H9 (cell line): Measurements from ENCODE around the gene CSTF2. TPM values are rescaled to one million over a fixed set of nuclear protein-coding genes. Genes with fewer than 3 reads are reported as not detected.

Experiments used
- DNase-seq: peaks from one replicate; pipeline ENCODE4 v3.0.0-alpha.2; 2017
- H2AFZ ChIP-seq: one replicate; pipeline ENCODE4 v1.6.1; 2013; ENCODE audit warnings: mild to moderate bottlenecking, low read length, control low read depth, moderate library complexity
- H2AK5ac ChIP-seq: 2 replicates; pipeline ENCODE4 v1.6.1; 2013; ENCODE audit warnings: low read length, control low read depth, mixed read lengths; ENCODE audit not compliant: insufficient read length
- H2BK120ac ChIP-seq: one replicate; pipeline ENCODE4 v1.6.1; 2013; ENCODE audit warnings: low read depth, mild to moderate bottlenecking, low read length, control low read depth, inconsistent platforms; ENCODE audit not compliant: poor library complexity, severe bottlenecking
- H2BK12ac ChIP-seq: 2 replicates; pipeline ENCODE4 v1.6.1; 2013; ENCODE audit warnings: low read length, control low read depth, mixed read lengths, low read depth; ENCODE audit not compliant: insufficient read length
- H2BK15ac ChIP-seq: 2 replicates; pipeline ENCODE4 v1.6.1; 2013; ENCODE audit warnings: low read depth, low read length, control low read depth
- H2BK20ac ChIP-seq: one replicate; pipeline ENCODE4 v1.6.1; 2013; ENCODE audit warnings: low read depth, mild to moderate bottlenecking, low read length, control low read depth, inconsistent platforms; ENCODE audit not compliant: poor library complexity, severe bottlenecking
- H2BK5ac ChIP-seq: 2 replicates; pipeline ENCODE4 v1.6.1; 2013; ENCODE audit warnings: low read length, control low read depth, mixed read lengths; ENCODE audit not compliant: insufficient read length
- H3K14ac ChIP-seq: 2 replicates; pipeline ENCODE4 v1.6.1; 2013; ENCODE audit warnings: low read length, control low read depth; ENCODE audit not compliant: insufficient read depth
- H3K18ac ChIP-seq: 2 replicates; pipeline ENCODE4 v1.6.1; 2013; ENCODE audit warnings: low read depth, mild to moderate bottlenecking, mixed read lengths, low read length, control low read depth; ENCODE audit not compliant: insufficient read length
- H3K23ac ChIP-seq: 2 replicates; pipeline ENCODE4 v1.6.1; 2013; ENCODE audit warnings: low read length, control low read depth, mixed read lengths, low read depth; ENCODE audit not compliant: insufficient read length
- H3K23me2 ChIP-seq: 2 replicates; pipeline ENCODE4 v1.6.1; 2013; ENCODE audit warnings: low read depth, mild to moderate bottlenecking, mixed read lengths, low read length, control low read depth; ENCODE audit not compliant: insufficient read length, poor library complexity, severe bottlenecking
- H3K27ac ChIP-seq: 2 replicates; pipeline ENCODE4 v1.5.1; 2013; ENCODE audit warnings: low read length, control low read depth, mixed read lengths, low read depth; ENCODE audit not compliant: insufficient read length
- H3K27me3 ChIP-seq: 2 replicates; pipeline ENCODE4 v1.6.1; 2013; ENCODE audit warnings: low read length, control low read depth, inconsistent platforms; ENCODE audit not compliant: insufficient read depth
- H3K4ac ChIP-seq: 2 replicates; pipeline ENCODE4 v1.6.1; 2013; ENCODE audit warnings: low read depth, mild to moderate bottlenecking, control low read depth, inconsistent platforms, low read length, moderate library complexity
- H3K4me1 ChIP-seq: 2 replicates; pipeline ENCODE4 v1.6.1; 2013; ENCODE audit warnings: low read length, control low read depth, inconsistent platforms; ENCODE audit not compliant: insufficient read depth
- H3K4me2 ChIP-seq: 2 replicates; pipeline ENCODE4 v1.6.1; 2013; ENCODE audit warnings: low read length, control low read depth, mixed read lengths; ENCODE audit not compliant: insufficient read length, insufficient read depth
- H3K56ac ChIP-seq: 2 replicates; pipeline ENCODE4 v1.6.1; 2013; ENCODE audit warnings: low read depth, mild to moderate bottlenecking, mixed read lengths, low read length, control low read depth; ENCODE audit not compliant: insufficient read length
- H3K79me1 ChIP-seq: 2 replicates; pipeline ENCODE4 v1.6.1; 2013; ENCODE audit warnings: low read depth, mild to moderate bottlenecking, moderate library complexity, low read length, control low read depth, inconsistent platforms; ENCODE audit not compliant: insufficient read depth, poor library complexity, severe bottlenecking
- H3K79me2 ChIP-seq: 2 replicates; pipeline ENCODE4 v1.6.1; 2013; ENCODE audit warnings: low read length, control low read depth, inconsistent platforms; ENCODE audit not compliant: insufficient read depth
- H3K9ac ChIP-seq: 2 replicates; pipeline ENCODE4 v1.6.1; 2013; ENCODE audit warnings: low read length, control low read depth, mixed read lengths; ENCODE audit not compliant: insufficient read length; ENCODE audit errors: extremely low read depth
- H3K9me3 ChIP-seq: one replicate; pipeline ENCODE4 v1.6.1; 2013; ENCODE audit warnings: low read depth, low read length, inconsistent platforms; ENCODE audit not compliant: control insufficient read depth
- H3T11ph ChIP-seq: one replicate; pipeline ENCODE4 v1.6.1; 2013; ENCODE audit warnings: mild to moderate bottlenecking, low read length, control low read depth, inconsistent platforms
- H4K20me1 ChIP-seq: one replicate; pipeline ENCODE4 v1.6.1; 2013; ENCODE audit not compliant: control insufficient read depth, insufficient read length, insufficient read depth
- H4K5ac ChIP-seq: 2 replicates; pipeline ENCODE4 v1.6.1; 2013; ENCODE audit warnings: low read depth, mild to moderate bottlenecking, mixed read lengths, low read length, control low read depth; ENCODE audit not compliant: insufficient read length
- H4K8ac ChIP-seq: replicated peaks from 2 replicates; pipeline ENCODE4 v1.6.1; 2013; ENCODE audit warnings: low read length, control low read depth, mixed read lengths, low read depth; ENCODE audit not compliant: insufficient read length
- H4K91ac ChIP-seq: 2 replicates; pipeline ENCODE4 v1.6.1; 2013; ENCODE audit warnings: low read depth, mild to moderate bottlenecking, moderate library complexity, mixed read lengths, low read length, control low read depth; ENCODE audit not compliant: insufficient read length
- H3K27ac Mint-ChIP-seq, 3 experiments: 2 replicates in 2 of 3; 3 replicates in 1 of 3; pipeline ENCODE4 v1.8.0; 2020 to 2021; ENCODE audit warnings: mixed read lengths in 3 of 3, mild to moderate bottlenecking in 1 of 3, moderate library complexity in 1 of 3
- H3K27me3 Mint-ChIP-seq: 2 replicates; pipeline ENCODE4 v1.8.0; 2021; ENCODE audit warnings: low read depth, mild to moderate bottlenecking, moderate library complexity, mixed read lengths
- H3K36me3 Mint-ChIP-seq, 3 experiments: 2 replicates in 2 of 3; 3 replicates in 1 of 3; pipeline ENCODE4 v1.8.0; 2020 to 2021; ENCODE audit warnings: low read depth in 3 of 3, mixed read lengths in 3 of 3; ENCODE audit not compliant: insufficient read depth in 1 of 3
- H3K4me1 Mint-ChIP-seq, 2 experiments: 2 replicates each; pipeline ENCODE4 v1.8.0; 2020; ENCODE audit warnings: mixed read lengths in 2 of 2
- H3K4me3 Mint-ChIP-seq, 2 experiments: 2 replicates in 1 of 2; 3 replicates in 1 of 2; pipeline ENCODE4 v1.8.0; 2020 to 2021; ENCODE audit warnings: mild to moderate bottlenecking in 2 of 2, mixed read lengths in 2 of 2, moderate library complexity in 1 of 2
- H3K9me3 Mint-ChIP-seq, 2 experiments: 2 replicates in 1 of 2; 3 replicates in 1 of 2; pipeline ENCODE4 v1.8.0; 2020; ENCODE audit warnings: mild to moderate bottlenecking in 2 of 2, mixed read lengths in 2 of 2, moderate library complexity in 1 of 2
- WGBS: extraction: QIAGEN DNeasy Blood & Tissue Kit; methylation state at CpG from one replicate; pipeline ENCODE4 v1.1.7; 2013; ENCODE audit warnings: missing lambda C conversion rate, low lambda C conversion rate, mixed read lengths; ENCODE audit not compliant: insufficient read length; ENCODE audit errors: extremely low coverage; 5-methylcytosine and 5-hydroxymethylcytosine counted together
- total RNA-seq: library from RNA; stranded (reverse); gene quantifications from 2 replicates; pipeline ENCODE4 v1.2.1, GENCODE V29; 2021
- TF ChIP-seq, protein P1 (sequence below): fragments of 200-600 bp; sonication (generic); conservative IDR thresholded peaks from 3 replicates; pipeline ENCODE4 v1.8.0; 2021; ENCODE audit warnings: antibody characterized with exemption, mild to moderate bottlenecking

Gene CSTF2
- total RNA-seq, 1 experiment from 2014 or later: 30.2 TPM

DNA sequence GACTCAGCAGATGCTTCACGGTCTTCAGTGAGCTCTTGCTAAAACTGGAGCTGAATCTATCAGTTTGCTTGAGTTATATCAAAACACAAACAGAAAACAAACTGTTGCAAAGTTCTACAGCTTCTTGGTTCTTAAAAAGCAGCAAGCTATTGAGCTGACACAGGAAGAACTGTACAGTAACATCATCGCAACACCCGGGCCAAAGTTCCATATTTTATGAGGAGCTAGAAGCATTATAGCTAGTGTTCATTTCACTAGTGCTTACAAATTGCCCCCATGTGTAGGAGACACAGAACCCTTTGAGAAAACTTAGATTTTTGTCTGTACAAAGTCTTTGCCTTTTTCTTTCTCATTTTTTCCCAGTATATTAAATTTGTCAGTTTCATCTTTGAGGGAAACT, 17.3 kb upstream of the CSTF2 start:
- no CpG with 5 or more reads among the region's 3 CpGs for whole genome bisulfite sequencing
- H3K23ac ChIP-seq: no peak overlapping the region
- no peaks in the 10 kb centered on the region for H4K20me1 ChIP-seq
- no peaks in the 10 kb centered on the region for H3K4me1 ChIP-seq
- no peak for DNase-seq
- no peak overlapping the region for H2AFZ ChIP-seq
- H3K9me3 ChIP-seq: peaks cover 25% of the 10 kb centered on the region
- no peak overlapping the region for H2BK5ac ChIP-seq
- H2AK5ac ChIP-seq: no peak overlapping the region
- H3K79me2 ChIP-seq: no peaks in the 10 kb centered on the region
- no peak overlapping the region for H3K18ac ChIP-seq
- H3K4me3 Mint-ChIP-seq: no peak overlapping the region
- no peak overlapping the region for H4K5ac ChIP-seq
- no peaks in the 10 kb centered on the region for H3K79me1 ChIP-seq
- H3K9me3 Mint-ChIP-seq: peaks cover 60 to 64% of the 10 kb centered on the region in 2 experiments
- TF ChIP-seq, protein P1, sequence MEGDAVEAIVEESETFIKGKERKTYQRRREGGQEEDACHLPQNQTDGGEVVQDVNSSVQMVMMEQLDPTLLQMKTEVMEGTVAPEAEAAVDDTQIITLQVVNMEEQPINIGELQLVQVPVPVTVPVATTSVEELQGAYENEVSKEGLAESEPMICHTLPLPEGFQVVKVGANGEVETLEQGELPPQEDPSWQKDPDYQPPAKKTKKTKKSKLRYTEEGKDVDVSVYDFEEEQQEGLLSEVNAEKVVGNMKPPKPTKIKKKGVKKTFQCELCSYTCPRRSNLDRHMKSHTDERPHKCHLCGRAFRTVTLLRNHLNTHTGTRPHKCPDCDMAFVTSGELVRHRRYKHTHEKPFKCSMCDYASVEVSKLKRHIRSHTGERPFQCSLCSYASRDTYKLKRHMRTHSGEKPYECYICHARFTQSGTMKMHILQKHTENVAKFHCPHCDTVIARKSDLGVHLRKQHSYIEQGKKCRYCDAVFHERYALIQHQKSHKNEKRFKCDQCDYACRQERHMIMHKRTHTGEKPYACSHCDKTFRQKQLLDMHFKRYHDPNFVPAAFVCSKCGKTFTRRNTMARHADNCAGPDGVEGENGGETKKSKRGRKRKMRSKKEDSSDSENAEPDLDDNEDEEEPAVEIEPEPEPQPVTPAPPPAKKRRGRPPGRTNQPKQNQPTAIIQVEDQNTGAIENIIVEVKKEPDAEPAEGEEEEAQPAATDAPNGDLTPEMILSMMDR: no peak
- H3K36me3 Mint-ChIP-seq: peaks cover 0 to 2% (median 2%) of the 10 kb centered on the region in 3 experiments; a peak in 2 of 7 replicates
- no peaks in the 10 kb centered on the region for H3K23me2 ChIP-seq
- no peak overlapping the region for H3K4me2 ChIP-seq
- no peak overlapping the region for H3T11ph ChIP-seq
- H3K27me3 ChIP-seq: no peaks in the 10 kb centered on the region
- no peak overlapping the region for H2BK15ac ChIP-seq
- no peak overlapping the region for H2BK20ac ChIP-seq
- H4K8ac ChIP-seq: no peak overlapping the region
- H3K14ac ChIP-seq: no peak overlapping the region
- H3K56ac ChIP-seq: no peak overlapping the region
- H2BK12ac ChIP-seq: no peak overlapping the region
- H2BK120ac ChIP-seq: no peak overlapping the region
- H3K27me3 Mint-ChIP-seq: peaks cover 17% of the 10 kb centered on the region
- no peak overlapping the region for H3K4ac ChIP-seq
- H3K9ac ChIP-seq: no peak overlapping the region
- H3K27ac Mint-ChIP-seq: no peak overlapping the region
- H3K27ac ChIP-seq: no peak overlapping the region
- peaks cover 2 to 6% of the 10 kb centered on the region in 2 experiments; a peak in 3 of 4 replicates for H3K4me1 Mint-ChIP-seq
- H4K91ac ChIP-seq: no peak overlapping the region
